ENCODE data around the gene FLNB.

FLNB gene

GRCh38 chr3:58039601-58040000, 31.4 kb downstream of the FLNB start:
- no peak for TF ChIP-seq TAF1 (IDR thresholded peaks at IDR 0.05; ENCODE audit: borderline replicate concordance, insufficient read depth, low read length)
- TF ChIP-seq SIN3A (IDR thresholded peaks at IDR 0.05; ENCODE audit: borderline replicate concordance, insufficient read depth, low read length), result no peak
- no peak for TF ChIP-seq REST (IDR thresholded peaks at IDR 0.05; ENCODE audit: insufficient read depth in 1 of 2, low read depth in 2 of 2, low read length in 2 of 2)
- no peak for TF ChIP-seq POLR2AphosphoS5 (IDR thresholded peaks at IDR 0.05; ENCODE audit: low read depth, low read length)
- no peak for TF ChIP-seq FOXP2 (optimal IDR thresholded peaks at IDR 0.05; ENCODE audit: borderline replicate concordance, extremely low read depth, extremely low read length, insufficient read depth)

GRCh38 chr3:58041182-58041825, 33.1 kb downstream of the FLNB start:
- TF ChIP-seq POLR2AphosphoS5 (IDR thresholded peaks at IDR 0.05; ENCODE audit: low read depth, low read length) (no peak), SIN3A (IDR thresholded peaks at IDR 0.05; ENCODE audit: borderline replicate concordance, insufficient read depth, low read length) (no peak), REST (IDR thresholded peaks at IDR 0.05; ENCODE audit: insufficient read depth in 1 of 2, low read depth in 2 of 2, low read length in 2 of 2) (no peak), FOXP2 (optimal IDR thresholded peaks at IDR 0.05; ENCODE audit: borderline replicate concordance, extremely low read depth, extremely low read length, insufficient read depth) (no peak), TAF1 (IDR thresholded peaks at IDR 0.05; ENCODE audit: borderline replicate concordance, insufficient read depth, low read length) (no peak)

GRCh38 chr3:58041826-58042324, 33.7 kb downstream of the FLNB start:
- TF ChIP-seq POLR2AphosphoS5 (IDR thresholded peaks at IDR 0.05; ENCODE audit: low read depth, low read length), result no peak
- no peak for TF ChIP-seq SIN3A (IDR thresholded peaks at IDR 0.05; ENCODE audit: borderline replicate concordance, insufficient read depth, low read length)
- no peak for TF ChIP-seq TAF1 (IDR thresholded peaks at IDR 0.05; ENCODE audit: borderline replicate concordance, insufficient read depth, low read length)
- no peak for TF ChIP-seq REST (IDR thresholded peaks at IDR 0.05; ENCODE audit: insufficient read depth in 1 of 2, low read depth in 2 of 2, low read length in 2 of 2)
- no peak for TF ChIP-seq FOXP2 (optimal IDR thresholded peaks at IDR 0.05; ENCODE audit: borderline replicate concordance, extremely low read depth, extremely low read length, insufficient read depth)

GRCh38 chr3:58042947-58043707, 34.9 kb downstream of the FLNB start:
- TF ChIP-seq SIN3A (IDR thresholded peaks at IDR 0.05; ENCODE audit: borderline replicate concordance, insufficient read depth, low read length) (no peak), REST (IDR thresholded peaks at IDR 0.05; ENCODE audit: insufficient read depth in 1 of 2, low read depth in 2 of 2, low read length in 2 of 2) (no peak), FOXP2 (optimal IDR thresholded peaks at IDR 0.05; ENCODE audit: borderline replicate concordance, extremely low read depth, extremely low read length, insufficient read depth) (no peak), TAF1 (IDR thresholded peaks at IDR 0.05; ENCODE audit: borderline replicate concordance, insufficient read depth, low read length) (no peak), POLR2AphosphoS5 (IDR thresholded peaks at IDR 0.05; ENCODE audit: low read depth, low read length) (no peak)

Measured in PFSK-1 (cell line).